Measurements from ENCODE around the gene CABCOCO1.

DNA sequence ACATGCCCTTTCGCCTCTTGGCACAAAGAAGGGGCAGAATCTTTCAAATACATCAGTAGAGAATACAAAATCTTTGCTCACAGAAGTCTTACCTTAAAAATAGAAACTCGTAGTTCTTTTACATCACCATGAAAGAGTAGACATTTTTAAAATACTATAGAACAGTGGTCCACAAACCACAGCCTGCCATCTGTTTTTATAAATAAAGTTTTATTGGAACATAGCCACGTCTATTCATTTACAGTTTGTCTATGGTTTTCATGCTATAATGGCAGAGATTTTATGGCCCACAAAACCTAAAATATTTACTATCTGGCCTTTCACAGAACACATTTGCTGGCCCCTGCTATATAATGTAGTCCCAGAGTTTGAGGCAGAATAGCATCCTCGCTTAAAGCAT, 46.1 kb upstream of the CABCOCO1 start:
- TF ChIP-seq EP300 (IDR thresholded peaks at IDR 0.05) (no peak), POLR2A (IDR thresholded peaks at IDR 0.05) (no peak), POLR2AphosphoS5 (IDR thresholded peaks at IDR 0.05) (no peak)
- TF ChIP-seq, protein P1, sequence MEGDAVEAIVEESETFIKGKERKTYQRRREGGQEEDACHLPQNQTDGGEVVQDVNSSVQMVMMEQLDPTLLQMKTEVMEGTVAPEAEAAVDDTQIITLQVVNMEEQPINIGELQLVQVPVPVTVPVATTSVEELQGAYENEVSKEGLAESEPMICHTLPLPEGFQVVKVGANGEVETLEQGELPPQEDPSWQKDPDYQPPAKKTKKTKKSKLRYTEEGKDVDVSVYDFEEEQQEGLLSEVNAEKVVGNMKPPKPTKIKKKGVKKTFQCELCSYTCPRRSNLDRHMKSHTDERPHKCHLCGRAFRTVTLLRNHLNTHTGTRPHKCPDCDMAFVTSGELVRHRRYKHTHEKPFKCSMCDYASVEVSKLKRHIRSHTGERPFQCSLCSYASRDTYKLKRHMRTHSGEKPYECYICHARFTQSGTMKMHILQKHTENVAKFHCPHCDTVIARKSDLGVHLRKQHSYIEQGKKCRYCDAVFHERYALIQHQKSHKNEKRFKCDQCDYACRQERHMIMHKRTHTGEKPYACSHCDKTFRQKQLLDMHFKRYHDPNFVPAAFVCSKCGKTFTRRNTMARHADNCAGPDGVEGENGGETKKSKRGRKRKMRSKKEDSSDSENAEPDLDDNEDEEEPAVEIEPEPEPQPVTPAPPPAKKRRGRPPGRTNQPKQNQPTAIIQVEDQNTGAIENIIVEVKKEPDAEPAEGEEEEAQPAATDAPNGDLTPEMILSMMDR (IDR thresholded peaks at IDR 0.05), result no peak
